ENCODE results near the gene TALDO1. TPM values are rescaled to one million over a fixed set of nuclear protein-coding genes. Genes with fewer than 3 reads are reported as not detected.

The TALDO1 gene
- total RNA-seq, 2 donors from 2014 or later, result 132 to 232 TPM

DNA sequence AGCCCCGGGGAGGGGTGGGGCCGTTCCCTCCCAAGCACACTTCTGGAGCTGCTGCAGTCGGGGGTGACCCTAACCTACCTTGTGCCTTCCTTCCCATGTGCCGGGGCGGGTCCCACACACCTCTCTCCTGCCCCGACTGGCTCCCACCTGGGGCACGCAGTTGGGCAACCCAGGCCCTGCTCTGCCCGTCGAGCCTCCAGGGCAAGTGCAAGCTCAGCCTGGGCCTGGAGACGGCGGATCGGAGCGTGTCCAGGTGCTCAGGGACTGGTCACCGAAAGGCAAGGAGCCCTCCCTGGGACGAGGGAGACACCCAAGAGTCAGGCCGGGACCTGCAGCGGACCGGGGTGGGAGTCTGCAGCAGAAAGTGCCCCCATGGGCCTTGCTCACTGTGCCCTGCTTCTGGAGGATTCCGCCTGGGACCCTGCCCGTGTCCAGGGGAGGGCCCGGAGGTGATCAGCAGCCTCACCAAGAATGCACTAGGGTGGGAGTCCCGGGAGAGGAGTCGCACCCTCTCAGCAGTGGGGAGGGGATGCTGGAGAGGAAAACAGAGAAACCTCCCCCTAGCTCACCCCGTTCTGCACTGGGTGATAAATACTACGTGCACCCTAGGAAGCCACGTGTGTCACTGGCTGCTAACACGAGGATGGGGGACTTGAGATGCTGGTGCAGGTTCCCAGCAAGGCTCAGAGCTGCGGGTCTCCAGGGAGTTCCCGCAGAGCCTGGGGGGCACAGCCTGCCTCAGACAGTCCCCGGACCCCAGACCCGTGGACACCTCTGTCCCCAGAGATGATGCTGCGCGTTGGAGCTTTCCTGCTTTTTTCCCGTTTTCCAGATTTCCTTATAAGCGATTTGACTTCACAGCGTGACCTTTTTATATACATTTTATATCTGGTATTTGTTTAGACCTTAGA is 35.3 kb downstream of the TALDO1 start:
- DNase-seq (ENCODE audit: low spot score) (no peak), ATAC-seq (ENCODE audit: insufficient number of reproducible peaks, low FRiP score, low read depth) (no peak)
- no peaks in the 10 kb centered on the region for H3K36me3 ChIP-seq
- peaks cover 4 to 25% of the 10 kb centered on the region in 2 donors for H3K4me1 ChIP-seq (ENCODE audit: control insufficient read depth in 1 of 2, low read depth in 2 of 2)
- no peak overlapping the region for H3K4me3 ChIP-seq
- H3K9me3 ChIP-seq, result no peaks in the 10 kb centered on the region
- no peaks in the 10 kb centered on the region for H3K27me3 ChIP-seq (replicated peaks; ENCODE audit: insufficient read depth)
- H3K27ac ChIP-seq, result no peak overlapping the region
- TF ChIP-seq, protein P1, sequence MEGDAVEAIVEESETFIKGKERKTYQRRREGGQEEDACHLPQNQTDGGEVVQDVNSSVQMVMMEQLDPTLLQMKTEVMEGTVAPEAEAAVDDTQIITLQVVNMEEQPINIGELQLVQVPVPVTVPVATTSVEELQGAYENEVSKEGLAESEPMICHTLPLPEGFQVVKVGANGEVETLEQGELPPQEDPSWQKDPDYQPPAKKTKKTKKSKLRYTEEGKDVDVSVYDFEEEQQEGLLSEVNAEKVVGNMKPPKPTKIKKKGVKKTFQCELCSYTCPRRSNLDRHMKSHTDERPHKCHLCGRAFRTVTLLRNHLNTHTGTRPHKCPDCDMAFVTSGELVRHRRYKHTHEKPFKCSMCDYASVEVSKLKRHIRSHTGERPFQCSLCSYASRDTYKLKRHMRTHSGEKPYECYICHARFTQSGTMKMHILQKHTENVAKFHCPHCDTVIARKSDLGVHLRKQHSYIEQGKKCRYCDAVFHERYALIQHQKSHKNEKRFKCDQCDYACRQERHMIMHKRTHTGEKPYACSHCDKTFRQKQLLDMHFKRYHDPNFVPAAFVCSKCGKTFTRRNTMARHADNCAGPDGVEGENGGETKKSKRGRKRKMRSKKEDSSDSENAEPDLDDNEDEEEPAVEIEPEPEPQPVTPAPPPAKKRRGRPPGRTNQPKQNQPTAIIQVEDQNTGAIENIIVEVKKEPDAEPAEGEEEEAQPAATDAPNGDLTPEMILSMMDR (IDR thresholded peaks at IDR 0.05), result no peak

DNA sequence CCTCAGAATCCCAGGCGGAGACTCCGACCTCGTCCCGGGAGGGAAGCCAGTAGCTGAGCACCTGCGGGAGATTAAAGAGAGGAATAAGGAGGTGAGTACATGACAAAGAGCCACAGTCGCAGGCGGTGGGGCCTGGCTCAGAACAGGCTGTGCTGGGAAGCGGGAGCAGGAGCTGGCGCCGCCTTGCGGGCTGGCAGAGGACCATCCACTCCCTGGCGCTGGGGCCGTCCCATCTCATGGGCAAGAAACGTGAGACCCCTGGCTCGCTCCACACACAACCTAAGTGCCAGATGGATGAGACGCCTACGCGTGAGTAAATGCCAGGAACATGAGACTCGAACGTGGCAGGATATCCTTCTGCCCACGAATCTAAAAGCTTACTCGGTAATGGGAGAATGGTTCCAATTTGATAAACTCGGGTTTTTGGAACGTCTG is 36.3 kb downstream of the TALDO1 start:
- H3K36me3 ChIP-seq, result no peaks in the 10 kb centered on the region
- TF ChIP-seq, protein P1 (IDR thresholded peaks at IDR 0.05), result peak; percentile 51
- H3K4me3 ChIP-seq, result peak overlapping the region; percentile 47
- H3K4me1 ChIP-seq (ENCODE audit: control insufficient read depth in 1 of 2, low read depth in 2 of 2), result peaks cover 0 to 16% of the 10 kb centered on the region in 2 donors
- H3K27ac ChIP-seq, result peak overlapping the region; percentile 15 to 41
- H3K9me3 ChIP-seq, result no peaks in the 10 kb centered on the region
- ATAC-seq (ENCODE audit: insufficient number of reproducible peaks, low FRiP score, low read depth) (peak; percentile 58), DNase-seq (ENCODE audit: low spot score) (peak; percentile 47)
- peaks cover under 1% of the 10 kb centered on the region for H3K27me3 ChIP-seq (replicated peaks; ENCODE audit: insufficient read depth)

DNA sequence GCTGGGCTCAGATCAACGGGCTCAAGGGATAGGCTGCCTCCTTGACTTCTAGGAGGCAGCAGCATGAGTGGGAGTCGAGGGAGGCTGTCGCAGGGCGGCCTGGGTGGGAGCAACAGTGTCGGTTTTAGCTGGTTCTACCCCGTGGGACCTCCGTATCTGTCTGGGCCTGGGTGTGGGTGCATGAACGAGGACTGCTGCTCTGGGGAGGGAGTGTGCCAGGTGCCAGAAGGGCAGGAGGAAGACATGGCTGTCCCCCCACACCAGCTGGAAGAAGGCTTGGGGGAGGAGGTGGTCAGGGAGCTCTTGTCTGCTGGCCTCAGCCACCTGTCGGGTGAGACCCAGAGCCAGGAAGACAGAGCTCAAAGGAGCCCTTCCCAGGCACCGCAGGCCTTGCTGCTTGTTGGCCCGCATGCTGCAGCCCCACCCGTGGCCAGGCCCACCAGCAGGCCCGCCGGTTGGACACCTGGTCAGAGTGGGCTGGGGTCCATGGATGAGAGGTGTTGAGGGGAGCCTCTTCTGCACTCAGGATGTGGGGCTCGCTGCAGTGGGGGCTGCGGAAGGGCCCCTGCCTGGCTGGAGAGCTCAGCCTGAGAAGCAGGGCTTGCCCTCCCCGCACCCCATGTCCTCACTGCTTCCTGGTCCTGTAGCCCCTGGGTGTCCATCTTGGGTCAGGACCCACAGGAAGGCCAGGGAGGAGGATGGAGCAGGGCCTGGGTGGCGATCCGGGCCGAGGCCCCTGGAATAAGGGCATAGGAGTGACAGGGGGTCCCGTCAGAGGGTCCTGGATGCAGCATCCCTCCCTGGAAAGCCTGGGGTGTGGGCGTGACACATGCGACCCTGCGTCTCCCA is 39.2 kb downstream of the TALDO1 start:
- Histone ChIP-seq H3K4me3 (no peak overlapping the region), H3K27ac (no peak overlapping the region), H3K4me1 (ENCODE audit: control insufficient read depth in 1 of 2, low read depth in 2 of 2) (peaks cover 0 to 16% of the 10 kb centered on the region in 2 donors), H3K9me3 (no peaks in the 10 kb centered on the region), H3K36me3 (no peaks in the 10 kb centered on the region), H3K27me3 (replicated peaks; ENCODE audit: insufficient read depth) (peaks cover 8% of the 10 kb centered on the region)
- ATAC-seq (ENCODE audit: insufficient number of reproducible peaks, low FRiP score, low read depth) (no peak), DNase-seq (ENCODE audit: low spot score) (no peak)
- TF ChIP-seq, protein P1 (IDR thresholded peaks at IDR 0.05), result no peak

DNA sequence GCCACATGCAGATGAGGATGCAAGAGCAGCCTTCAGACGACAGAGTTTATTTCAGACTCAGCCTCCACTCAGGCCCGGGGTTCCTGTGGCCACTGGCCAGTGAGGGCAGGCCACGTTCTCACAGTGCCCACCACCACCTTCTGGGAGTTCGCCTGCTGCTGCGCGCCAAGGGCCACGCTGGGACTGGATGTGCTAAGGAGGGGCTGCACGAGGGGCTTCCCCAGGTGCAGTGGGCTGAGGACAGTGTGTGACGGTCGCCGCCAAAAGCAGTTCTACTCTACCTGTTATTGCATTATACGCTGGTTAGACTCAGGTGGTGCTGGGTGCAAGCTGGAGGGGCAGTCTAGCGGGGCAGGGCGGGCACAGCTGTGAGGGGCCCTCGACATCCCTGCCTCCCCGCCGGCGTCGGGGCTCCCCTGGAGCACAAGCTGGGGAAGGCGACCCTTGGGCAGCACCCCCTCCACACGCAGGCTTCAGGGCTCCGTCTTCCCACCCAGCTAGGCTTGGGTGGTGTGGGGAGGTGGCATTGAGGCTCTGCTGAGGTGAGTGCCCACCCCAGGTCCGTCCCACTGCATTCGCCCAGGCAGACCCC is 39.9 kb downstream of the TALDO1 start:
- ATAC-seq (ENCODE audit: insufficient number of reproducible peaks, low FRiP score, low read depth), result no peak
- peaks cover 8% of the 10 kb centered on the region for H3K27me3 ChIP-seq (replicated peaks; ENCODE audit: insufficient read depth)
- H3K4me1 ChIP-seq (ENCODE audit: control insufficient read depth in 1 of 2, low read depth in 2 of 2), result peaks cover 0 to 16% of the 10 kb centered on the region in 2 donors
- no peak for DNase-seq (ENCODE audit: low spot score)
- no peak overlapping the region for H3K27ac ChIP-seq
- H3K4me3 ChIP-seq, result no peak overlapping the region
- TF ChIP-seq, protein P1 (IDR thresholded peaks at IDR 0.05), result no peak
- H3K9me3 ChIP-seq, result no peaks in the 10 kb centered on the region
- H3K36me3 ChIP-seq, result no peaks in the 10 kb centered on the region

Measured in thoracic aorta (tissue), 2 donors.